NOMO-1 treated with DMSO at 0.1 percent for 48 hours (cell line): ENCODE data around the gene PKD1L1.

Experiments
- DNase-seq: peaks from one replicate; lab custom pipeline; 2025; ENCODE audit not compliant: unreplicated experiment; lab: John Stamatoyannopoulos, UW

Gene PKD1L1

GRCh38 chr7:47881256-47881655 is 67.0 kb downstream of the PKD1L1 start:
- DNase-seq: no peak

- no peak for DNase-seq
These were observed 69.6 kb downstream of the PKD1L1 start for GRCh38 chr7:47878662-47879061.

- no peak for DNase-seq
These were observed 70.9 kb downstream of the PKD1L1 start for GRCh38 chr7:47877336-47877735.

GRCh38 chr7:47875998-47876744 is 72.1 kb downstream of the PKD1L1 start:
- DNase-seq: no peak

DNA sequence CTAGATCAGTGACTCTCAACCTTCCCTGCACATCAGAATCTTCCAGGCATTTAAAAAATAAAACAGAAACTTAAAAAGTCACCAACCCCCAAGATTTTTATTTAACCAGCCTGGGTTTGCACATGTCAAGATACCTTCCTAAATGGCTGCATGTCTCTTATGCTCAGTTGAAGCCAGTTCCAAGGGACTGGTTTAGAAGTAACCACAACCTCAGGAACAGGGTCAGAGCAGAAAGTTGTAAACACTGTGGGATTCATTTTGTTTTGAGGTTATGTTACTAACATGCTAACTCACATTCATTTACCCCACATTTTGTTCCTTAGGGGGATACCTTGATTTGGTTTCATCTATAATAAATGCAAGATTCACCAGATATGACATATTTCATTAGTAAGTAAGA is 72.9 kb downstream of the PKD1L1 start:
- DNase-seq: no peak

GRCh38 chr7:47873762-47874161 is 74.5 kb downstream of the PKD1L1 start:
- DNase-seq: no peak

DNA sequence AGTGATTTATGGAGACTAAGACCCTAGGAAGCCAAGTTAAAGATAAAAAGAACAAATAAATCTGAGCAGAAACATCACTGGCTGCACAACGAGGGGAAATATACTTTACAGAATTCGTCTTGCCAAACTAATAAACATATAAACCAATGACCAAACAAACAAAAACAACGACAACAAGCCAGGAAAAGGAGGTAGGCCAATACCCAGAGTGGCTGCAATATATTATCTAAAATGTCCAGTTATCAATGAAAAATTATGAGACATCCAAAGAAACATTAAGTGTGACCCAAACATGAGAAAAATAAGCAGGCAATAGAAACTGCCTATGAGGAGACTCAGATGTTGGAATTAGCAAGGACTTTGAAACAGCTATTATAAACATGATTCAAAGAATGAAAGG is 81.0 kb downstream of the PKD1L1 start:
- DNase-seq: no peak

GRCh38 chr7:47866120-47866519 is 82.1 kb downstream of the PKD1L1 start:
- no peak for DNase-seq

DNA sequence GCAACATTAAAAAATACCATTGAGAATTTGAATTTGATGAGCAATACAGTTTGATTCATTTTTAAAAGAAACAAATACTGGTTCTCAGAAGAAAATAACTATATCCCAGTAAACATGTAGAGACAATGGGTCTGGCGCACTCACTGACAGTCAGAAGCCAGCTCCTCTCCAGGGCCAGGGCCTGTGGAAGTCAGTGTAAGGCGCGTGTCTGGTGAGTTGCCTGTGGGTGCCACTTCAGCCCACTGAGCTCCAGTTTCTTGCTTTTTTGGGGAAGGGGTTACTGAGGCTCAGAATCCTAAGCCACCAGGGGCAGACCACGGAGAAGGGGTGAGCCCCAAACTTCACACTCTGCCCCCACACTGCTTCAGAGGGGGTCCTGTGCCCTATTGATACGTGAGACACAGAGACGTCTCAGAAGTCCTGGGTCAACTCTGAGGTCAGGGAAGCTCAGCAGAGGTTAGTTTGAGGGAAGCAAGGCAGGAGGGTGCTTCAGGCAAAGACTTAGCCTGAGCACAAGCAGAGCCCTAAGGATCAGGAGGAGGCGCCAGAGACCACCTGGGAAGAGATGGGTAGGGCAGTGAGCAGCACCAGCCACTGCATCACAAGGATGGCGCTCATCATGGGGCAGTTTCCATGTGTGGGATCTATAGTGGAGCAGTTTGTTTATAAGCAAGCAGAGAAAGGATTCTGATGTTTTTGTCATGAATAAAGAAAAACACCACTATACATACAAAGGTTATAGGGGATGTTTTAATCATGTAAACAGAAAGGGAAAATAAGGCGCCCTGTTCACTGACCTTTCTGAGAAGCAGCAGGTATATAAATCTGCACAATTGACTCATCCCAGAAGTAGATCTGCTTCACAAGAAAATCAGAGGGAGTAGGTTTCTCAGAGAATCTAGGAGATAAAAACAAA is 95.7 kb downstream of the PKD1L1 start:
- DNase-seq: no peak

DNA sequence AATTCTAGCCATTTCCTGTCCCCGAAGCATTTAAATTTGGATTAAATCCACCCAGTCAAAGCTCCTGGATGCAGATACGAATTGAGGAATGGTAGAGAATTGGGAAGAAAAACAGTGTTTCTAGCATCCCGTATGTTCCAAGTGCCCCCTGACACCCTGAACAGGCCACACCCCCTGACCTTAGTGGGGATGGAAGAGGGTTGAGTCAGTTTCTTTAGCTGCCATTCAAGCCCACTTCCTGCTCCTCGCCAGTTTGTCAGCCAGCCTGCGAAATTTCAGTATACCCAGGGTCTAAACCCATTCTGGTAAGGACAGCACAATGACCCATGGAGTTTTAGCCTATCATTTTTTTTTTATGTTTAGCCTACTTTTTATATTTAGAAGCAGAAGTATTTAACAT is 101.1 kb downstream of the PKD1L1 start:
- no peak for DNase-seq

GRCh38 chr7:47846138-47846836 is 102.0 kb downstream of the PKD1L1 start:
- DNase-seq: no peak

GRCh38 chr7:47844311-47844710 is 104.0 kb downstream of the PKD1L1 start:
- DNase-seq: no peak

DNA sequence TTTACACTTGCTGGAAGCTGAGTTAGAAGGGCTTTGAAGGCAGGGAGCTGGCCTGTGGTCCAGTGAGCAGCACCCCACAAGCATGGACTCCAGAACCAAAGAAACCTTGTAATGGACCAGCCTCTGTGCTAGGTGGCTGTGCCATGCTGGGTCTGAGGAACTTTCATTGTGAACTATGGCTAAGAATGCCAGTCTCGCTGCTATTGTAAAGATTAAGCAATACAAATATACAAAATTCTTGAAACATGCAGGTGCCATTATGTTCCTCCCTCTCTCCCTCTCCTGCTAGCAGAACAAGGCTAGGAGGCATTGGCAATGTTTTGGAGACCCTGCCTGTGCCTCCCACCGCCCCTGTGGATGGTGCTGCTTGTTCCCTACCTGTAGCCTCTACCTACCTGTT is 105.0 kb downstream of the PKD1L1 start:
- DNase-seq: no peak

DNA sequence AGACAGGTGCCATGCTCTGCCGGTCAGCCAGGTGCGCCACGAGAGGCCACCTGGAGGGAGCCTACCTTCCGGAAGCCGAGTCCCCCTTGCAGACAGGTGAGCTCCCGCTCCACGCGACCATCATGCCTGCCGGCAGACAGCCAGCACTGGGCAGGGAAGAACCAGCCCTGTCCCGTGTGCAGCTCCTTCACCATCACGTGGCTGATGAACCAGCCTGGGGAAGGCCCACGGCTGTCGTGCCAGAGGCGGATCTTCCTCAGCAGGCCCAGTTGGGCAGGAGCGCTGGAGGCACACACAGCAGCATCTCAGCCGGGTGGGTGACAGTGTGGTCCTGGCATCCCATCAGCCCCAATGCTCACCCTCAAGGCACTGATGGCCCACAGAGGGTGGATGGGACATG is 108.9 kb downstream of the PKD1L1 start:
- DNase-seq: no peak

- no peak for DNase-seq
These were observed 110.4 kb downstream of the PKD1L1 start for GRCh38 chr7:47837826-47838225.

- DNase-seq: no peak
These were observed 111.6 kb downstream of the PKD1L1 start for GRCh38 chr7:47836503-47837202.

- no peak for DNase-seq
These were observed 112.2 kb downstream of the PKD1L1 start for GRCh38 chr7:47836080-47836479.

DNA sequence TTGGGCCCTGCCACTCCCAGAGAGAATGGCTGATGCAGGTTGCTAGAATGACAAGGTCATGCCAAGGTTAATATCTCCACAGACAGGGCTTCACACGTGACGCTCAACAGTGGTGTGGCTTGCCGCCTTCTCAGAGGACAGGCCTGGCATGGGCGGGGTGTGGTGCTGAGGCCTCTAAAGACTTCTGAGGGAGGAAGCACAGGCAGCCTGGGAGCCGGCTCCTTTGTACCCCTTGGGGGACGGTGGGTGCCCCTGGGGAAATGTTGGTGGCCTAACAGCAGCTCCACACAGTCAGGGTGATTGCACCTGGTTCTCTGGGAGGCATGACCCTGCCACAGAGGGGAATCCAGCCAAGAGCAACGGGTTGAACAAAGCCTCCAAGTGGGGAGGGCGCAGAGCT is 115.1 kb downstream of the PKD1L1 start:
- no peak for DNase-seq

- no peak for DNase-seq
These were observed 116.1 kb downstream of the PKD1L1 start for GRCh38 chr7:47832105-47832715.

- DNase-seq: no peak
These were observed 118.3 kb downstream of the PKD1L1 start for GRCh38 chr7:47830015-47830414.

GRCh38 chr7:47827871-47828270 is 120.4 kb downstream of the PKD1L1 start:
- DNase-seq: no peak
